Liver (tissue), 9 donors: ENCODE results near the gene BCORL1. TPM values are rescaled to one million over a fixed set of nuclear protein-coding genes. Genes with fewer than 3 reads are reported as not detected.
A peak's percentile ranks its signal among the peaks of the same experiment; 100 is the strongest.

ENCODE experiments used
- DNase-seq: peaks from one replicate; pipeline ENCODE4 v3.0.0-alpha.2; 2017; ENCODE audit warnings: low spot score
- H3K27ac ChIP-seq, 2 donors: one replicate each; pipeline ENCODE4 v1.7.0; 2013; ENCODE audit warnings: inconsistent platforms in 2 of 2, low read length in 2 of 2, control low read depth in 1 of 2, low read depth in 1 of 2, mild to moderate bottlenecking in 1 of 2
- H3K27me3 ChIP-seq, 4 donors: one replicate each; pipeline versions ENCODE4 v1.6.1 to v1.7.0; 2013; ENCODE audit warnings: low read length in 3 of 4, inconsistent platforms in 1 of 4, mild to moderate bottlenecking in 1 of 4, moderate library complexity in 1 of 4; ENCODE audit not compliant: control insufficient read depth in 4 of 4, insufficient read depth in 4 of 4
- H3K36me3 ChIP-seq, 4 donors: one replicate each; pipeline versions ENCODE4 v1.6.1 to v1.7.0; 2013; ENCODE audit warnings: low read length in 3 of 4, mild to moderate bottlenecking in 3 of 4, low read depth in 1 of 4, moderate library complexity in 1 of 4; ENCODE audit not compliant: control insufficient read depth in 4 of 4, insufficient read depth in 3 of 4
- H3K4me1 ChIP-seq, 4 donors: one replicate each; pipeline versions ENCODE4 v1.6.1 to v1.7.0; 2013; ENCODE audit warnings: low read length in 3 of 4, mild to moderate bottlenecking in 3 of 4, moderate library complexity in 1 of 4; ENCODE audit not compliant: control insufficient read depth in 4 of 4, insufficient read depth in 4 of 4
- H3K4me3 ChIP-seq, 3 donors: one replicate each; pipeline versions ENCODE4 v1.6.1 to v1.7.0; 2013; ENCODE audit warnings: low read length in 3 of 3, control low read depth in 1 of 3, low read depth in 1 of 3, mild to moderate bottlenecking in 1 of 3
- H3K9ac ChIP-seq, 2 donors: one replicate each; pipeline ENCODE4 v1.7.0; 2013; ENCODE audit warnings: low read length in 2 of 2, mild to moderate bottlenecking in 2 of 2, moderate library complexity in 2 of 2, control low read depth in 1 of 2, low read depth in 1 of 2
- H3K9me3 ChIP-seq, 4 donors: one replicate each; pipeline versions ENCODE4 v1.6.1 to v1.7.0; 2013; ENCODE audit warnings: low read length in 3 of 4; ENCODE audit not compliant: control insufficient read depth in 4 of 4
- ATF3 ChIP-seq: IDR thresholded peaks from 2 replicates; pipeline ENCODE4 v1.6.1; 2016; ENCODE audit warnings: antibody characterized with exemption
- CTCF ChIP-seq: fragments of 150-350 bp; IDR thresholded peaks from 2 replicates; pipeline ENCODE4 v1.5.1; 2017; ENCODE audit warnings: improper control_type of control experiment, low read depth, low read length; ENCODE audit not compliant: missing input control
- EGR1 ChIP-seq, 2 donors: IDR thresholded peaks; 2 replicates each; pipeline ENCODE4 v1.6.1; 2016 to 2018; ENCODE audit warnings: antibody characterized with exemption in 2 of 2, low read depth in 2 of 2
- FOXA1 ChIP-seq: IDR thresholded peaks from 2 replicates; pipeline ENCODE4 v1.6.1; 2016; ENCODE audit warnings: antibody characterized with exemption
- FOXA2 ChIP-seq: IDR thresholded peaks from 2 replicates; pipeline ENCODE4 v1.6.1; 2016; ENCODE audit warnings: antibody characterized with exemption
- GABPA ChIP-seq, 2 donors: IDR thresholded peaks in 1 of 2; conservative IDR thresholded peaks in 1 of 2; 2 replicates each; pipeline ENCODE4 v1.6.1; 2016; ENCODE audit warnings: antibody characterized with exemption in 2 of 2, mild to moderate bottlenecking in 1 of 2, moderate library complexity in 1 of 2
- HNF4A ChIP-seq, 2 donors: conservative IDR thresholded peaks; 2 replicates each; pipeline ENCODE4 v1.6.1; 2016; ENCODE audit warnings: antibody characterized with exemption in 2 of 2, mild to moderate bottlenecking in 2 of 2
- HNF4G ChIP-seq: IDR thresholded peaks from 2 replicates; pipeline ENCODE4 v1.6.1; 2016; ENCODE audit warnings: antibody characterized with exemption
- JUND ChIP-seq, 2 donors: IDR thresholded peaks; 2 replicates each; pipeline ENCODE4 v1.6.1; 2016; ENCODE audit warnings: antibody characterized with exemption in 2 of 2
- MAX ChIP-seq: IDR thresholded peaks from 2 replicates; pipeline ENCODE4 v1.6.1; 2016; ENCODE audit warnings: antibody characterized with exemption
- NR2F2 ChIP-seq: IDR thresholded peaks from 2 replicates; pipeline ENCODE4 v1.6.1; 2016; ENCODE audit warnings: antibody characterized with exemption
- REST ChIP-seq: IDR thresholded peaks from 2 replicates; pipeline ENCODE4 v1.6.1; 2016; ENCODE audit warnings: antibody characterized with exemption, mild to moderate bottlenecking
- RXRA ChIP-seq, 2 donors: IDR thresholded peaks; 2 replicates each; pipeline ENCODE4 v1.6.1; 2017 to 2018; ENCODE audit warnings: antibody characterized with exemption in 2 of 2, mild to moderate bottlenecking in 1 of 2
- SP1 ChIP-seq: IDR thresholded peaks from 2 replicates; pipeline ENCODE4 v1.6.1; 2018; ENCODE audit warnings: antibody characterized with exemption, mild to moderate bottlenecking
- TAF1 ChIP-seq: conservative IDR thresholded peaks from 2 replicates; pipeline ENCODE4 v1.6.1; 2016; ENCODE audit warnings: antibody characterized with exemption, mild to moderate bottlenecking
- YY1 ChIP-seq: IDR thresholded peaks from 2 replicates; pipeline ENCODE4 v1.6.1; 2016; ENCODE audit warnings: antibody characterized with exemption, mild to moderate bottlenecking
- ZBTB33 ChIP-seq: IDR thresholded peaks from 2 replicates; pipeline ENCODE4 v1.6.1; 2016; ENCODE audit warnings: antibody characterized with exemption
- WGBS: extraction: QIAGEN DNeasy Blood & Tissue Kit; methylation state at CpG from one replicate; pipeline ENCODE4 v1.1.7; 2013; 5-methylcytosine and 5-hydroxymethylcytosine counted together
- polyA plus RNA-seq, 2 donors: library from polyadenylated mRNA; stranded (reverse) in 1 of 2; unstranded in 1 of 2; fragments of 200-250 nt in 1 of 2; fragments of >200 nt in 1 of 2; fragmentation: Nextera tagmentation in 1 of 2; extraction: Ambion mirVana in 1 of 2; gene quantifications; one replicate each; pipeline versions ENCODE4 v1.2.1 to v1.2.3, GENCODE V29; 2013 to 2015
- total RNA-seq, 2 donors: library from RNA; depleted of rRNA; stranded (reverse); fragments of >200 nt; gene quantifications; one replicate each; pipeline ENCODE4 v1.2.3, GENCODE V29; 2014
- donor health status: healthy.
- donor health status: healthy.
- donor health status: healthy.
- donor health status: healthy.
- donor health status: healthy.

The BCORL1 gene
- total and polyA plus RNA-seq, 4 donors = 1.7 to 5.3 (median 2.1) TPM

- H3K4me3 ChIP-seq = no peak overlapping the region
- no peak overlapping the region for H3K27ac ChIP-seq
- TF ChIP-seq RXRA (IDR thresholded peaks at IDR 0.05) (no peak), ATF3 (no peak), HNF4A (conservative IDR thresholded peaks at IDR 0.05) (peak in 1 of 2 donors; percentile 73), SP1 (no peak), CTCF (no peak), YY1 (no peak), NR2F2 (peak; percentile 47), GABPA (IDR thresholded peaks at IDR 0.05 in 1 of 2, conservative IDR thresholded peaks at IDR 0.05 in 1 of 2) (no peak), HNF4G (peak; percentile 22), JUND (IDR thresholded peaks at IDR 0.05) (no peak)
- WGBS = 45% methylated on average over 3 of the region's 3 CpGs
- H3K9ac ChIP-seq = no peak overlapping the region
- no peaks in the 10 kb centered on the region for H3K27me3 ChIP-seq
- no peaks in the 10 kb centered on the region for H3K9me3 ChIP-seq
- no peak for DNase-seq
- H3K36me3 ChIP-seq = no peaks in the 10 kb centered on the region
- H3K4me1 ChIP-seq = peaks cover 0 to 14% (median 5%) of the 10 kb centered on the region in 4 donors
Measured at GRCh38 chrX:129954804-129955203, 27.6 kb upstream of the BCORL1 start.

- 98% methylated on average over 3 of the region's 3 CpGs for WGBS
- H3K9ac ChIP-seq = no peak overlapping the region
- no peaks in the 10 kb centered on the region for H3K9me3 ChIP-seq
- no peaks in the 10 kb centered on the region for H3K36me3 ChIP-seq
- H3K27ac ChIP-seq = no peak overlapping the region
- peaks cover 0 to 14% (median 5%) of the 10 kb centered on the region in 4 donors for H3K4me1 ChIP-seq
- no peaks in the 10 kb centered on the region for H3K27me3 ChIP-seq
- TF ChIP-seq FOXA1 (no peak), HNF4A (conservative IDR thresholded peaks at IDR 0.05) (no peak), CTCF (no peak), SP1 (no peak), TAF1 (no peak), MAX (no peak), FOXA2 (no peak), ZBTB33 (no peak), YY1 (no peak), GABPA (IDR thresholded peaks at IDR 0.05 in 1 of 2, conservative IDR thresholded peaks at IDR 0.05 in 1 of 2) (no peak), REST (no peak), RXRA (IDR thresholded peaks at IDR 0.05) (no peak), EGR1 (IDR thresholded peaks at IDR 0.05; ENCODE audit: low read depth in 2 of 2) (no peak), ATF3 (no peak)
- DNase-seq = no peak
- no peak overlapping the region for H3K4me3 ChIP-seq
Measured at GRCh38 chrX:129955682-129956081, 26.8 kb upstream of the BCORL1 start.
